KMS-11 (cell line): ENCODE data around the gene AGPAT2.

ENCODE experiments used
- H2AFZ ChIP-seq: fragments of 200-600 bp; sonication (generic); 2 replicates; pipeline ENCODE4 v1.6.1; 2016; ENCODE audit warnings: antibody characterized with exemption, mixed run types, low read depth
- H3K27ac ChIP-seq: fragments of 200-600 bp; sonication (generic); 2 replicates; pipeline ENCODE4 v1.6.1; 2016; ENCODE audit warnings: mild to moderate bottlenecking, mixed run types
- H3K27me3 ChIP-seq: fragments of 200-600 bp; sonication (generic); 2 replicates; pipeline ENCODE4 v1.6.1; 2017; ENCODE audit warnings: mild to moderate bottlenecking, low read depth, mixed run types, moderate library complexity; ENCODE audit not compliant: insufficient read depth
- H3K36me3 ChIP-seq: fragments of 200-600 bp; sonication (generic); 2 replicates; pipeline ENCODE4 v1.6.1; 2017; ENCODE audit warnings: mild to moderate bottlenecking, mixed run types; ENCODE audit not compliant: insufficient read depth
- H3K4me1 ChIP-seq: fragments of 200-600 bp; sonication (generic); 2 replicates; pipeline ENCODE4 v1.6.1; 2016; ENCODE audit warnings: mild to moderate bottlenecking, low read depth, mixed run types; ENCODE audit not compliant: poor library complexity, severe bottlenecking
- H3K4me2 ChIP-seq: fragments of 200-600 bp; sonication (generic); 2 replicates; pipeline ENCODE4 v1.7.0; 2016; ENCODE audit warnings: mild to moderate bottlenecking, mixed run types
- H3K4me3 ChIP-seq: fragments of 200-600 bp; sonication (generic); IDR thresholded peaks from 2 replicates; pipeline ENCODE4 v1.6.1; 2017; ENCODE audit warnings: low read depth, low read length, mixed read lengths; ENCODE audit not compliant: insufficient read depth
- H3K79me2 ChIP-seq: fragments of 200-600 bp; sonication (generic); 2 replicates; pipeline ENCODE4 v1.6.1; 2016; ENCODE audit warnings: low read depth, mixed run types; ENCODE audit not compliant: insufficient read depth
- H3K9ac ChIP-seq: fragments of 200-600 bp; sonication (generic); 2 replicates; pipeline ENCODE4 v1.6.1; 2016; ENCODE audit warnings: mild to moderate bottlenecking, mixed run types
- H4K20me1 ChIP-seq: fragments of 200-600 bp; sonication (generic); 2 replicates; pipeline ENCODE4 v1.6.1; 2016; ENCODE audit warnings: mild to moderate bottlenecking, mixed run types; ENCODE audit not compliant: insufficient read depth
- CTCF ChIP-seq: fragments of 200-600 bp; sonication (generic); conservative IDR thresholded peaks from 2 replicates; pipeline ENCODE4 v1.6.1; 2017; ENCODE audit warnings: low read depth, mild to moderate bottlenecking, antibody characterized with exemption, low read length, moderate library complexity, mixed read lengths

Gene AGPAT2

DNA sequence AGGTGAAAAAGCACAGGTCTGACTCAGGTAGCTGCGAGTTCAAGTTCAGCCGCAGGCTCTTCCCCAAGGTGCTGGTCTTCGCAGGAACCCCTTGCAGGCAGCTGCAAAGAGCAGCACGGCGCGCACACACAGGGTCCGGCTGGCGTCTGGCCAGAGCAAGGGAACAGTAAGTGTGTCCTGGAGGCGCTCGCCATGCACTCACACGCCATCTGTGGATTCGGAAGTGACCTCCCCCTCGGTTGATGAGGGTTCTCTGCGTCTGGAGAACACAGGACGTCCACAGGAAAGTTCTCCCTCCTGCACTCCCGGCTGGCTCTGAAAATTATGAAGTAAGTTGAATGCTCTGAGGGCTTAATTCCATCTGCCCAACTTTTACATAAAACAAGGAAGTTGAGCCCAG is 38.5 kb downstream of the AGPAT2 start:
- no peak overlapping the region for H3K9ac ChIP-seq
- H3K4me1 ChIP-seq, result peaks cover 4% of the 10 kb centered on the region
- H3K4me2 ChIP-seq, result no peak overlapping the region
- no peaks in the 10 kb centered on the region for H3K79me2 ChIP-seq
- H2AFZ ChIP-seq, result no peak overlapping the region
- H4K20me1 ChIP-seq, result no peaks in the 10 kb centered on the region
- H3K4me3 ChIP-seq, result no peak overlapping the region
- no peaks in the 10 kb centered on the region for H3K36me3 ChIP-seq
- no peak overlapping the region for H3K27ac ChIP-seq
- peaks cover 95% of the 10 kb centered on the region for H3K27me3 ChIP-seq
- TF ChIP-seq CTCF, result no peak

- no peaks in the 10 kb centered on the region for H3K36me3 ChIP-seq
- H2AFZ ChIP-seq, result no peak overlapping the region
- H3K27me3 ChIP-seq, result peaks cover 95% of the 10 kb centered on the region
- H3K4me1 ChIP-seq, result peaks cover 4% of the 10 kb centered on the region
- H3K9ac ChIP-seq, result no peak overlapping the region
- H3K79me2 ChIP-seq, result no peaks in the 10 kb centered on the region
- H3K4me3 ChIP-seq, result no peak overlapping the region
- H3K4me2 ChIP-seq, result no peak overlapping the region
- H3K27ac ChIP-seq, result no peak overlapping the region
- no peak for TF ChIP-seq CTCF
- no peaks in the 10 kb centered on the region for H4K20me1 ChIP-seq
Measured at GRCh38 chr9:136646827-136647711, 40.2 kb downstream of the AGPAT2 start.

- Histone ChIP-seq H3K27me3 (peaks cover 94% of the 10 kb centered on the region), H3K36me3 (no peaks in the 10 kb centered on the region), H3K4me2 (no peak overlapping the region), H2AFZ (no peak overlapping the region), H3K79me2 (no peaks in the 10 kb centered on the region), H3K4me1 (peaks cover 4% of the 10 kb centered on the region), H3K27ac (no peak overlapping the region), H3K9ac (no peak overlapping the region), H4K20me1 (no peaks in the 10 kb centered on the region), H3K4me3 (no peak overlapping the region)
- no peak for TF ChIP-seq CTCF
Measured at GRCh38 chr9:136645903-136646754, 41.1 kb downstream of the AGPAT2 start.

GRCh38 chr9:136645352-136645902 is 41.8 kb downstream of the AGPAT2 start:
- no peak overlapping the region for H2AFZ ChIP-seq
- no peak overlapping the region for H3K27ac ChIP-seq
- peaks cover 4% of the 10 kb centered on the region for H3K4me1 ChIP-seq
- H3K9ac ChIP-seq, result no peak overlapping the region
- peaks cover 94% of the 10 kb centered on the region for H3K27me3 ChIP-seq
- H3K4me3 ChIP-seq, result no peak overlapping the region
- H3K4me2 ChIP-seq, result no peak overlapping the region
- no peaks in the 10 kb centered on the region for H4K20me1 ChIP-seq
- H3K36me3 ChIP-seq, result no peaks in the 10 kb centered on the region
- no peaks in the 10 kb centered on the region for H3K79me2 ChIP-seq
- TF ChIP-seq CTCF, result no peak
